ENCODE results near the gene RHBDD1.
A peak's percentile ranks its signal among the peaks of the same experiment; 100 is the strongest.

RHBDD1 gene
- total RNA-seq, result 18.1 to 62.4 (median 48.0) reads per million in 9 experiments

DNA sequence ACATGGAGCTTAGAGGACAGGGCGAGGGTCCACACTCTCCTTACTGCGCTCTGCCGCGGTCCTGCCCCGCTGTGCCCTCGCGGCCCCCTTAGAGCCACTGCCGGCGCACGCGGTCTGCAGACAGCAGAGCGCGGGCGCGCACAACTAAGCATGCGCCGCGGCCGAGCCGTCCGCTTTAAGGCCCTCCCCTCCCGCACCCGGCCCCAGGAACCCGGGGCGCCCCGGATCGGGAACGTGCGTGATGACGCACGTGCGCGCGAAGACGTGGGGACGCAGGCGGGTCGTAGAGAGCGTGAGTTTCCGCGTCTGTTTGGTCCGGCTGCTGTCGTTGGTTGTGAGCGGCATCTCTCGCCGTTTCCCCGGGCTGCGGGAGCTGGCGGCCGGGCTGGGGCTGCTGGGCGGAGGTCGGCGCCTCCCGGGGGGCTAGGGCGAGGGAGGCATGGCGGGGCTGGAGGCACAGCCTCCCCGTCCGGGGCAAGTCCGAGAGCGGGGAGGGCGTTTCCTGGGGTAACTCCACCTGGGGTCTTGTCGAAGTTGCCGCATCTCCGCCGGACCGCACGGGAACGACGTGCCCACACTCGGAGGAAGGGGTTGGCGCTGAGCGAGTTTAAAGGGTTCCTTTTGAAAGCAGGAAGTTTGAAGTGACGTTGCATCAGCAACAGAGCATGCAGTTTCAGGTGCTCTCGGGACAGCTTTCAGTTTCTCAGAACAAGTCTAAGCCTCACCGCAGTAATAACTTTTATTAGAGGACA is at the start of gene RHBDD1:
Gene RHBDD1 (plus strand): TSS at position 259 of the 752 bp plus-strand sequence. CDS start 28,640 bp downstream, outside the sequence.
- ATAC-seq (replicated peaks), result peak; percentile 81
- Mint-ChIP-seq H3K4me1 (ENCODE audit: low read depth in 2 of 2) (peaks cover 21 to 44% of the 10 kb centered on the region in 2 donors), H3K27ac (peak within 1 kb of the TSS; percentile 99), H3K36me3 (ENCODE audit: insufficient read depth) (peaks cover 26% of the 10 kb centered on the region), H3K27me3 (no peaks in the 10 kb centered on the region), H3K4me3 (peak within 1 kb of the TSS; percentile 79 to 87), H3K9me3 (no peaks in the 10 kb centered on the region)
- DNase-seq, result peak; percentile 90 to 93 (median 92)

DNA sequence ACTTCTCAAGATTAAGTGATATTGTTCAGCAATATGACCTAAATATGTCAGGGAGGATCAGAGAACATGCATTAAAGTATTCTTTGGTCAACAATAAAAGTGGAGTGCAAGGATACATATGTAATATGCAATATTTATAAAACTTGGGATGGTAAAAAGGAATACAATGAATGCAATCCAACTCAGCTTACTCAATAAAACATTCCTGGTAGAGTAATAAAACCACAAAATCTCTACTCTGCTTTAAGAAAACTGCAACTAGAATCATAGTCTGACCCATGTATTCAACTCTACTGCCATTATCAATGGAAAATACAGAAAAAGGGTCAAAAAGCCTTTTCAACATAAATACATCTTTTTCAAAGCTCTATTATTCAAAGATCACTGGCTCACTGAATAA is 47.8 kb upstream of the RHBDD1 start:
- Mint-ChIP-seq H3K9me3 (no peaks in the 10 kb centered on the region), H3K27me3 (peaks cover 0 to 8% of the 10 kb centered on the region in 2 donors), H3K4me3 (no peak overlapping the region), H3K27ac (no peak overlapping the region), H3K36me3 (ENCODE audit: insufficient read depth) (peaks cover 11% of the 10 kb centered on the region), H3K4me1 (ENCODE audit: low read depth in 2 of 2) (peaks cover 8 to 11% of the 10 kb centered on the region in 2 donors)
- ATAC-seq (replicated peaks) (no peak), DNase-seq (no peak)

DNA sequence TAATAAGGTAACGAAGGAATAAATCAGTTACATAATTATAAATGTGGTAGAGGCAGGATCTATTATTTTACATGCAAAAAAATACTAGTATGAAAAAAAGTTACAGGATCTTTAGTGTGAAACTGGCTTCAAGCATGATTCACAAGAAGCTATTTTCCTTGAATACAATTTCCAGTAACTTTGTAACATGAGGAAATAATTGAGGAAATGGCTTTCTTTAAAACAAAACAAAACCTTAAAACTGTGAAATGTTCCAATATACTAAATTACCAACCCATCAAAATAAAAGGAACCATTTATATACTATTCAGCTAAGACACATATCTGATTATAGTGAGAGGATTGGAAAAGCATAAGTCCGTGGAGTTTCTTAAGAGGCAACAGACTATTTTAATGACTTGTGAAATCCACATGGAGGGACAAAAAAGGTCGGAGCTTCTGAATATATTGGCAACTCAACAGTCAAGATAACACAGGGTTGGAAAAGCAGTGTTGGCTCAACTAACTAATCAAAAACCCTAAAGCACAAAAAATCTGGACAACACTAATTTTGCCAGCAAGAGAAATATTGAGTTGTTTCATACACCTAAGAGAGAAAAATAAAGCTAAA is 46.9 kb upstream of the RHBDD1 start:
- Mint-ChIP-seq H3K9me3 (no peaks in the 10 kb centered on the region), H3K36me3 (ENCODE audit: insufficient read depth) (peaks cover 11% of the 10 kb centered on the region), H3K27me3 (no peaks in the 10 kb centered on the region), H3K4me3 (no peak overlapping the region), H3K4me1 (ENCODE audit: low read depth in 2 of 2) (peaks cover 8 to 11% of the 10 kb centered on the region in 2 donors), H3K27ac (peak overlapping the region in 1 of 2 donors; percentile 92)
- DNase-seq, result no peak
- ATAC-seq (replicated peaks), result no peak

DNA sequence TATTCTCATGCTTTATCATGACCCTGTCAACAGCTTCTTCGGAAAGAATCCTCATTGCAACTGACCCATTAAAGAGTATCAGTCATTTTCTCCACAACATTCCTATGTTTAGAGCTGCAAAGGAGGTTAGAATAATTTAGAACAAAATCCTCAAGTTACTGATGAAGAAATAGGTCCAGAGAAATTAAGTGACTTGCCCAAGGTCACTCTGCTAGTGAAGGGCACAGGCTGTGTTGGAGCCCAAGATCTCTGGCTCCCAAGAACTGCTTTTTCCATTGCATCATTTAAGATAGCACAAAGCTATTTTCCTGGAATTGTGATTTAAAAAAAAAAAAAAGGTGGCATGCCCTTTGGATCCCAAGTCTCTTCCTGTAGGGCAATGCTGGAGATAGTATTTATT is 45.8 kb upstream of the RHBDD1 start:
- no peak for ATAC-seq (replicated peaks)
- no peaks in the 10 kb centered on the region for H3K27me3 Mint-ChIP-seq
- H3K9me3 Mint-ChIP-seq, result no peaks in the 10 kb centered on the region
- peak overlapping the region in 1 of 2 donors; percentile 87 for H3K4me3 Mint-ChIP-seq
- H3K36me3 Mint-ChIP-seq (ENCODE audit: insufficient read depth), result peaks cover 11% of the 10 kb centered on the region
- H3K27ac Mint-ChIP-seq, result peak overlapping the region in 1 of 2 donors; percentile 92
- no peak for DNase-seq
- H3K4me1 Mint-ChIP-seq (ENCODE audit: low read depth in 2 of 2), result peaks cover 8 to 11% of the 10 kb centered on the region in 2 donors

GRCh38 chr2:226790431-226790830 is 45.4 kb upstream of the RHBDD1 start:
- H3K27me3 Mint-ChIP-seq, result no peaks in the 10 kb centered on the region
- no peaks in the 10 kb centered on the region for H3K9me3 Mint-ChIP-seq
- H3K36me3 Mint-ChIP-seq (ENCODE audit: insufficient read depth), result peaks cover 11% of the 10 kb centered on the region
- peak overlapping the region in 1 of 2 donors; percentile 87 for H3K4me3 Mint-ChIP-seq
- ATAC-seq (replicated peaks) (no peak), DNase-seq (no peak)
- peak overlapping the region in 1 of 2 donors; percentile 92 for H3K27ac Mint-ChIP-seq
- peaks cover 8 to 11% of the 10 kb centered on the region in 2 donors for H3K4me1 Mint-ChIP-seq (ENCODE audit: low read depth in 2 of 2)

GRCh38 chr2:226791056-226791486 is 44.8 kb upstream of the RHBDD1 start:
- DNase-seq (no peak), ATAC-seq (replicated peaks) (peak; percentile 67)
- H3K4me3 Mint-ChIP-seq, result peak overlapping the region; percentile 85 to 87
- H3K27ac Mint-ChIP-seq, result peak overlapping the region; percentile 92 to 93
- H3K27me3 Mint-ChIP-seq, result no peaks in the 10 kb centered on the region
- H3K36me3 Mint-ChIP-seq (ENCODE audit: insufficient read depth), result peaks cover 11% of the 10 kb centered on the region
- peaks cover 8 to 11% of the 10 kb centered on the region in 2 donors for H3K4me1 Mint-ChIP-seq (ENCODE audit: low read depth in 2 of 2)
- no peaks in the 10 kb centered on the region for H3K9me3 Mint-ChIP-seq

DNA sequence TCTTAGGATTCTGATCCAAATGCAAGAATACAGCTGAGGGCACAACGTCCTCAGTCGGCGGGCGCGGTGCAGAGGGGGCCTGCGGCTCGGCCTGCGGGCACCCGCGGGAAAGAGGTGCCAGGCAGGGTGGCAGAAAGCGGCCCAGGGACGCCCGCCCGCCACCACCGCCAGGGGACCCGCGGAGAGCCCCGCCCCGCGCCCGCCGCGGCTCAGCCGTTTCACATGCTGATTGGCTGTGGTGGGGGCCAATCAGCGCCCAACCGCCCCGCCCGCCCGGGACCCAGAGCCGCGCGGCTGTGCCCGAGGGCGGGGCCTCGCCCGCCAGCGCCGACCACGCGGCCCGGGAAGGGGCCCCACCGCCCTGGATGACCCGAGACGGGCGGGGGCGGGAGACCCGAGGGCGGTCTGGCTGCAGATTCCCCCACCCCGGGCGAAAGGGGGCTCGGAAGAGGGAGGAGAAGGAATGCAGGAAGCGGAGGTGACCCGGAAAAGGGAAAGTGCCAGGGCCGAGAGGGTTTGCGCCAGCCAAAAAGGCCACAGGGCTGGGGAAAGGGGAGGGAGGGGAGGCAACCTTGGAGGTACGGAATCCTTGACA is 44.3 kb upstream of the RHBDD1 start:
- Mint-ChIP-seq H3K4me1 (ENCODE audit: low read depth in 2 of 2) (peaks cover 8 to 11% of the 10 kb centered on the region in 2 donors), H3K27ac (peak overlapping the region; percentile 92 to 93), H3K4me3 (peak overlapping the region; percentile 85 to 87), H3K36me3 (ENCODE audit: insufficient read depth) (peaks cover 11% of the 10 kb centered on the region), H3K9me3 (no peaks in the 10 kb centered on the region), H3K27me3 (no peaks in the 10 kb centered on the region)
- DNase-seq, result peak; percentile 89 to 92 (median 89)
- ATAC-seq (replicated peaks), result peak; percentile 92

DNA sequence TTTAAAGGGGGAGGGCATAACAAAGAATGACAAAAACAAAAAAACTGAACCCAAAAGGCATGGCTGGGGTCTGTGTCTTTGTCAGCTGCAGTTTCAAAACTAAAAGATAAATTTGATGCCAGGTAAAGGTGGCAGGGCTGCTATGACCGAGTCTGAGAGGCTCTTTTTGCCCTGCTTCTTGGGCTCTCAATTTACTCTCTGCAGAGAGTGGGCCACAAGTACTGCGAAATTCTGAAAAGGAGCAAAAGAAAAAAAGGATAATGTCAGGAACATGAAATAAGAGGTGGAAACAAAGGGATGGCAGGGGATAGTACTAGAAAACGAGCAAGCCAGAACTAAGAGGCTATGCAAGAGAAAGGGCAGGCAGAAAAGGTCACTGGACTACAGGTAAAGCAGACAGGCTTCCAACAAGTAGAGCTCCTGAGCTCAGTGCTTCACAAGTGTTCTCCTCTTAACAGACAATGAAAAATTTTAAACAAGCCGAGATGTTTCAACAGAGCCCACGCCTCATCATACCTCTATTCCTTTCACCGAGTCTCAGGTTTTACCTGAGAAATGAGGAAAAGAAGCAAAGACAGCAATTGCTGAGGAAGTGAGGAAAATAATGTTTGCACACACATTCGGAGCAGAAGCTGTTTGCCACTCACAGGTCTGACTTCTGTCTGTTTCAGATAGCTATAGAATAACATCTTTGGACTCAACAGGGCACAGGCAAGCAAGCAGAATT is 43.5 kb upstream of the RHBDD1 start:
- DNase-seq, result no peak
- peaks cover 11% of the 10 kb centered on the region for H3K36me3 Mint-ChIP-seq (ENCODE audit: insufficient read depth)
- no peaks in the 10 kb centered on the region for H3K9me3 Mint-ChIP-seq
- peak overlapping the region; percentile 92 to 93 for H3K27ac Mint-ChIP-seq
- peak overlapping the region; percentile 85 to 87 for H3K4me3 Mint-ChIP-seq
- peaks cover 10 to 11% of the 10 kb centered on the region in 2 donors for H3K4me1 Mint-ChIP-seq (ENCODE audit: low read depth in 2 of 2)
- ATAC-seq (replicated peaks), result no peak
- H3K27me3 Mint-ChIP-seq, result no peaks in the 10 kb centered on the region

GRCh38 chr2:226793646-226794045 is 42.2 kb upstream of the RHBDD1 start:
- ATAC-seq (replicated peaks), result no peak
- Mint-ChIP-seq H3K27me3 (no peaks in the 10 kb centered on the region), H3K4me1 (ENCODE audit: low read depth in 2 of 2) (peaks cover 11% of the 10 kb centered on the region in 2 donors), H3K9me3 (no peaks in the 10 kb centered on the region), H3K36me3 (ENCODE audit: insufficient read depth) (peaks cover 11% of the 10 kb centered on the region), H3K4me3 (no peak overlapping the region), H3K27ac (peak overlapping the region in 1 of 2 donors; percentile 49)
- DNase-seq, result no peak

GRCh38 chr2:226794196-226794661 is 41.6 kb upstream of the RHBDD1 start:
- Mint-ChIP-seq H3K4me1 (ENCODE audit: low read depth in 2 of 2) (peaks cover 11% of the 10 kb centered on the region in 2 donors), H3K4me3 (no peak overlapping the region), H3K27me3 (no peaks in the 10 kb centered on the region), H3K9me3 (no peaks in the 10 kb centered on the region), H3K27ac (peak overlapping the region in 1 of 2 donors; percentile 49), H3K36me3 (ENCODE audit: insufficient read depth) (peaks cover 11% of the 10 kb centered on the region)
- DNase-seq (no peak), ATAC-seq (replicated peaks) (no peak)

- H3K27ac Mint-ChIP-seq, result peak overlapping the region in 1 of 2 donors; percentile 49
- DNase-seq (no peak), ATAC-seq (replicated peaks) (no peak)
- H3K36me3 Mint-ChIP-seq (ENCODE audit: insufficient read depth), result peaks cover 11% of the 10 kb centered on the region
- H3K9me3 Mint-ChIP-seq, result no peaks in the 10 kb centered on the region
- peaks cover 11% of the 10 kb centered on the region in 2 donors for H3K4me1 Mint-ChIP-seq (ENCODE audit: low read depth in 2 of 2)
- no peaks in the 10 kb centered on the region for H3K27me3 Mint-ChIP-seq
- no peak overlapping the region for H3K4me3 Mint-ChIP-seq
These were observed 41.1 kb upstream of the RHBDD1 start for GRCh38 chr2:226794751-226795171.

GRCh38 chr2:226795281-226796011 is 40.4 kb upstream of the RHBDD1 start:
- no peak for DNase-seq
- Mint-ChIP-seq H3K27ac (no peak overlapping the region), H3K36me3 (ENCODE audit: insufficient read depth) (peaks cover 11% of the 10 kb centered on the region), H3K9me3 (no peaks in the 10 kb centered on the region), H3K27me3 (no peaks in the 10 kb centered on the region), H3K4me3 (no peak overlapping the region), H3K4me1 (ENCODE audit: low read depth in 2 of 2) (peaks cover 11 to 14% of the 10 kb centered on the region in 2 donors)
- ATAC-seq (replicated peaks), result no peak

Measured in effector memory CD8-positive, alpha-beta T cell (primary cell).